Naive B cell (primary cell): ENCODE measurements around the gene PGA3. TPM values are rescaled to one million over a fixed set of nuclear protein-coding genes. Genes with fewer than 3 reads are reported as not detected.
"Not testable (repeated sequence)": the region's sequence is repeated elsewhere in the genome, so short reads cannot be mapped to it uniquely, and the experiment has no call there.

ENCODE experiments used
- ATAC-seq, 2 donors: fragments of 150-1000 bp; cut with Tn5 transposase; 2 replicates each; pipeline ENCODE4 v1.10.0; 2021; ENCODE audit warnings: low read depth in 2 of 2, mild to moderate bottlenecking in 2 of 2, moderate library complexity in 2 of 2
- DNase-seq: peaks from one replicate; pipeline ENCODE4 v3.0.0; 2022
- H3K27ac Mint-ChIP-seq, 6 donors: one replicate each; pipeline ENCODE4 v1.8.0; 2020 to 2022; ENCODE audit warnings: mild to moderate bottlenecking in 6 of 6, mixed read lengths in 6 of 6, moderate library complexity in 5 of 6, inconsistent platforms in 2 of 6
- H3K27me3 Mint-ChIP-seq, 3 donors: one replicate each; pipeline ENCODE4 v1.8.0; 2021 to 2022; ENCODE audit warnings: mixed read lengths in 3 of 3, mild to moderate bottlenecking in 1 of 3
- H3K36me3 Mint-ChIP-seq, 2 donors: one replicate each; pipeline ENCODE4 v1.8.0; 2020 to 2022; ENCODE audit warnings: mixed read lengths in 2 of 2, inconsistent platforms in 1 of 2, mild to moderate bottlenecking in 1 of 2
- H3K4me1 Mint-ChIP-seq, 3 donors: one replicate each; pipeline ENCODE4 v1.8.0; 2020 to 2022; ENCODE audit warnings: mixed read lengths in 3 of 3, inconsistent platforms in 1 of 3, mild to moderate bottlenecking in 1 of 3, moderate library complexity in 1 of 3
- H3K4me3 Mint-ChIP-seq, 8 donors: one replicate each; pipeline ENCODE4 v1.8.0; 2020 to 2022; ENCODE audit warnings: mild to moderate bottlenecking in 8 of 8, mixed read lengths in 8 of 8, moderate library complexity in 8 of 8, inconsistent platforms in 2 of 8
- H3K9me3 Mint-ChIP-seq, 7 donors: one replicate each; pipeline ENCODE4 v1.8.0; 2020 to 2022; ENCODE audit warnings: mixed read lengths in 7 of 7, mild to moderate bottlenecking in 5 of 7, inconsistent platforms in 2 of 7, moderate library complexity in 1 of 7
- polyA plus RNA-seq, 6 donors: library from polyadenylated mRNA; unstranded; fragments of 300-500 nt; fragmentation: Illumina TruSeq; gene quantifications; one replicate each; pipeline ENCODE4 v1.2.3, GENCODE V29; 2021; ENCODE audit warnings: low read depth in 6 of 6

PGA3 gene
- polyA plus RNA-seq, 6 donors from 2014 or later = not detected

DNA sequence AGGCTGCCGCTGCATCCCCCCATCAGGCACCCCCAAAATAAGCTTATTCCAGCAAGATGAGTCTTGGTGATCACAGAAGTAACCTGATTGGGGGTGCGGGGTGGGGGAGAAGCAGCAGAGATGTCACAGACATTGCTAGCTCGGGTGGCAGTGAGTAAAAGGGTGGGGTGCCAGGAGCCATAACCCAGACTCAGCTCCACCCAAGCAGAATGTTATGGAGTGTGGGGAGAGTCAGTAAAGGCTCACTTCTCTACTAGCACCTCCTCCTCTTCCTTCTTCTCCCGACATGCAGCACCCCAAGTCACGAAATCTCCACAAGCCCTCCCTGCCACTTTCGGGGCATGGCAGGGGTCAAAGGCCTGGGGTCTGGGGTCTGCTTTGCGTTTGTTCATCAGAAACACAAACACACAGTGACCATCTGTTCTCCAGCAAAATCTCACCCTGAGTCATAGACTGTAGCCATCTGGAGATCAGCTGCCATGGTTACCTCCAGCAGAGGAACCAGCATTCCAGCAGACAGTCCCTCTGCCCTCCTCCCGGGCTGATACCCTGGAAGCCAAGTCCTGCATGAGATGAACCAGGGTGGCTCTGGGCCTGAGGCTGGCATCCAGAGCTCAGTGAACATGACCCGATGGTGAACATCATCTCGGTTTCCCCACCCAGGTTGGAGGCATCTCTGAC is 23.3 kb downstream of the PGA3 start:
- ATAC-seq, H3K27me3 Mint-ChIP-seq, H3K36me3 Mint-ChIP-seq, H3K4me1 Mint-ChIP-seq, H3K4me3 Mint-ChIP-seq, DNase-seq, H3K27ac Mint-ChIP-seq, H3K9me3 Mint-ChIP-seq: not testable (repeated sequence)

- not testable (repeated sequence) for H3K27me3 Mint-ChIP-seq, H3K4me1 Mint-ChIP-seq, H3K4me3 Mint-ChIP-seq, DNase-seq, H3K9me3 Mint-ChIP-seq, ATAC-seq, H3K27ac Mint-ChIP-seq, H3K36me3 Mint-ChIP-seq
These were observed 26.1 kb downstream of the PGA3 start for GRCh38 chr11:61229458-61229857.

- ATAC-seq, DNase-seq, H3K27ac Mint-ChIP-seq, H3K4me3 Mint-ChIP-seq, H3K36me3 Mint-ChIP-seq, H3K4me1 Mint-ChIP-seq, H3K27me3 Mint-ChIP-seq, H3K9me3 Mint-ChIP-seq: not testable (repeated sequence)
These were observed 27.7 kb downstream of the PGA3 start for GRCh38 chr11:61231033-61231432.

DNA sequence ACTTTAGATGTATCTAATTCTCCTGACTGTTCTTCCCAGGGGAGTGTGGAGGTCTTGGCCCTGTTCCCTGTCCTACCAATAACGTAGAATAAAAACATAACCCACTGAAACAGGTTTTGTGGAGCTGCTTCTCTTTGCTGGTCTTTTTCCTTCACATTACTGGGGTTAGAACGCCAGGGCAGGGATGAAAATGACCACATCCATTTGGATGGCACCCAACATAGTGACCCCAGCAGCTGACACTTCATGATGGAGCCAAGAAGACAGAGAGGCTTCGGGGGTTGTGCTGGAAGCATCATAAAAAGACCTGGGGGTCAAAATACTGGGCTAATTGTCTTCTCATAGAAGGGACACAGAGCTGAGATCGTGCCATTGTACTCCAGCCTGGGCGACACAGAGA is 28.3 kb downstream of the PGA3 start:
- H3K9me3 Mint-ChIP-seq, H3K27me3 Mint-ChIP-seq, H3K27ac Mint-ChIP-seq, DNase-seq, ATAC-seq, H3K36me3 Mint-ChIP-seq, H3K4me1 Mint-ChIP-seq, H3K4me3 Mint-ChIP-seq: not testable (repeated sequence)

- not testable (repeated sequence) for H3K4me3 Mint-ChIP-seq, H3K27ac Mint-ChIP-seq, H3K36me3 Mint-ChIP-seq, DNase-seq, H3K9me3 Mint-ChIP-seq, H3K4me1 Mint-ChIP-seq, ATAC-seq, H3K27me3 Mint-ChIP-seq
These were observed 29.3 kb downstream of the PGA3 start for GRCh38 chr11:61232548-61233145.

GRCh38 chr11:61237130-61237529 is 33.8 kb downstream of the PGA3 start:
- not testable (repeated sequence) for ATAC-seq, H3K36me3 Mint-ChIP-seq, H3K4me1 Mint-ChIP-seq, DNase-seq, H3K4me3 Mint-ChIP-seq, H3K9me3 Mint-ChIP-seq, H3K27ac Mint-ChIP-seq, H3K27me3 Mint-ChIP-seq

GRCh38 chr11:61240288-61240687 is 37.0 kb downstream of the PGA3 start:
- not testable (repeated sequence) for ATAC-seq, H3K27me3 Mint-ChIP-seq, H3K36me3 Mint-ChIP-seq, DNase-seq, H3K27ac Mint-ChIP-seq, H3K4me1 Mint-ChIP-seq, H3K9me3 Mint-ChIP-seq, H3K4me3 Mint-ChIP-seq

GRCh38 chr11:61240875-61241274 is 37.6 kb downstream of the PGA3 start, which contains the start of gene PGA5:
Gene PGA5, plus strand, starts transcription at chr11:61241175. Its CDS starts 52 bp downstream, at chr11:61241227.
- ATAC-seq, H3K4me3 Mint-ChIP-seq, H3K27ac Mint-ChIP-seq, H3K4me1 Mint-ChIP-seq, H3K27me3 Mint-ChIP-seq, H3K36me3 Mint-ChIP-seq, H3K9me3 Mint-ChIP-seq, DNase-seq: not testable (repeated sequence)

DNA sequence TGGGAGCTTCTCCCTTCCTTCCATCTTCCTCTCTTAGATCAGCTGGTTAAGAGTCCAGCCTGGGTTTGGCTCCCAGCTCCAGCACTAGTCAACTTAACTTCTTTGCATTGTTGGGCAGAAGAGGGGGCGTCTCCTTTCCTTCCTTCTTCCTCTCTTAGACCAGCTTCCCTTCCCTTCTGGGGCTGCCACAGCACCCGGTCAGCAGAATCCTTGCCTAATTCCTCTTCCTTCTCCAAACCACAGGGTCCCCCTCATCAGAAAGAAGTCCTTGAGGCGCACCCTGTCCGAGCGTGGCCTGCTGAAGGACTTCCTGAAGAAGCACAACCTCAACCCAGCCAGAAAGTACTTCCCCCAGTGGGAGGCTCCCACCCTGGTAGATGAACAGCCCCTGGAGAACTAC is 38.2 kb downstream of the PGA3 start:
- H3K36me3 Mint-ChIP-seq = not testable (repeated sequence)

GRCh38 chr11:61245284-61245964 is 42.1 kb downstream of the PGA3 start:
- not testable (repeated sequence) for H3K4me3 Mint-ChIP-seq, H3K36me3 Mint-ChIP-seq, H3K27me3 Mint-ChIP-seq, H3K9me3 Mint-ChIP-seq, H3K27ac Mint-ChIP-seq, ATAC-seq, DNase-seq, H3K4me1 Mint-ChIP-seq

More for the DNA sequence above, 38.2 kb downstream of the PGA3 start:
- H3K4me3 Mint-ChIP-seq, H3K4me1 Mint-ChIP-seq, H3K27ac Mint-ChIP-seq, H3K9me3 Mint-ChIP-seq, ATAC-seq, H3K27me3 Mint-ChIP-seq, DNase-seq: not testable (repeated sequence)

DNA sequence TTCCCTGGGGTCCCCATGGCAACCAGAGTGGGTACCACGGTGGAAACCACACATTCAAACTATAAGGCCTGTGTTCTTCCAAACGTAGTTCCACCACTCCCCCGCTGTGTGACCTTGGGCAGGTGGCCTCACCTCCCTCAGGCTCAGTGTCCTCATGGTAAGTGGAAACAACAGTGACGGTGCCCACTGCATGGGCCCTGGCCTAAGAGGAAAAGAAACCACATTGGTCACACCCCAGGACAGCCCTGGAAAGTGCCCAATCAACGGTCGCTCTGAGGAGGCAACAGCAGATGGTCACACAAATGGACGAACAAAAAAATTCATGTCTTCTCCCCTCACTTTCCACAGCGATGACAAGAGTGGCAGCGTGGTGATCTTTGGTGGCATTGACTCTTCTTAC is 44.8 kb downstream of the PGA3 start:
- not testable (repeated sequence) for H3K27me3 Mint-ChIP-seq, H3K4me3 Mint-ChIP-seq, ATAC-seq, DNase-seq, H3K4me1 Mint-ChIP-seq, H3K9me3 Mint-ChIP-seq, H3K36me3 Mint-ChIP-seq
- peak overlapping the region in 1 of 6 donors; percentile 71 for H3K27ac Mint-ChIP-seq

DNA sequence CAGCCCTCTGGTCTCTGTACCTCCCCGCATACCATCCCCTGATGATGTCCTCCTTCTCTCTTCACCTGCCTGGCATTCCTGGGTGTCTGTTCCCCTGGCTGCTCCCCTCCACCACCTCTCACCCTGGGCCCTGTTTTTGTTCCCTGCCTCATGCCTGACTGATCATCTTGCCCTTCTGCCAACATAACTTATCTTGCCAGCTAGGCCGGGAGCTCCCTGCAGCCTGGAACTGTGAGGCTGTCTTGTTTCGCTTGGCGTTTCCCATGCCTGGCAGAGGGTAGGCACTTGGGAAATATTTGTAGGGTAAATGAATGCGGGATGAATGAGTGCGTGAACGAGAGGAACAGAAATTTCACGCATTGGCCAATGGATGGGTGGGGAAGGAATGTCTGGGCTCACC is 45.9 kb downstream of the PGA3 start:
- ATAC-seq, H3K36me3 Mint-ChIP-seq, H3K9me3 Mint-ChIP-seq, DNase-seq, H3K4me3 Mint-ChIP-seq, H3K27ac Mint-ChIP-seq, H3K4me1 Mint-ChIP-seq, H3K27me3 Mint-ChIP-seq: not testable (repeated sequence)

GRCh38 chr11:61250796-61251765 is 47.8 kb downstream of the PGA3 start:
- not testable (repeated sequence) for H3K27me3 Mint-ChIP-seq, DNase-seq, H3K4me3 Mint-ChIP-seq, H3K36me3 Mint-ChIP-seq, ATAC-seq, H3K9me3 Mint-ChIP-seq, H3K4me1 Mint-ChIP-seq
- H3K27ac Mint-ChIP-seq = peak overlapping the region in 1 of 6 donors; percentile 24
